Stimulated activated CD4-positive, alpha-beta T cell treated with anti-CD3 and anti-CD28 coated beads, Interleukin-2, amount 100 ng/mL, for 4 hours (primary cell): ENCODE data around the gene HOXA4.

Experiments
- DNase-seq: peaks from one replicate; pipeline ENCODE4 v3.0.0-alpha.2; 2020; ENCODE audit warnings: low read depth

Gene HOXA4

DNA sequence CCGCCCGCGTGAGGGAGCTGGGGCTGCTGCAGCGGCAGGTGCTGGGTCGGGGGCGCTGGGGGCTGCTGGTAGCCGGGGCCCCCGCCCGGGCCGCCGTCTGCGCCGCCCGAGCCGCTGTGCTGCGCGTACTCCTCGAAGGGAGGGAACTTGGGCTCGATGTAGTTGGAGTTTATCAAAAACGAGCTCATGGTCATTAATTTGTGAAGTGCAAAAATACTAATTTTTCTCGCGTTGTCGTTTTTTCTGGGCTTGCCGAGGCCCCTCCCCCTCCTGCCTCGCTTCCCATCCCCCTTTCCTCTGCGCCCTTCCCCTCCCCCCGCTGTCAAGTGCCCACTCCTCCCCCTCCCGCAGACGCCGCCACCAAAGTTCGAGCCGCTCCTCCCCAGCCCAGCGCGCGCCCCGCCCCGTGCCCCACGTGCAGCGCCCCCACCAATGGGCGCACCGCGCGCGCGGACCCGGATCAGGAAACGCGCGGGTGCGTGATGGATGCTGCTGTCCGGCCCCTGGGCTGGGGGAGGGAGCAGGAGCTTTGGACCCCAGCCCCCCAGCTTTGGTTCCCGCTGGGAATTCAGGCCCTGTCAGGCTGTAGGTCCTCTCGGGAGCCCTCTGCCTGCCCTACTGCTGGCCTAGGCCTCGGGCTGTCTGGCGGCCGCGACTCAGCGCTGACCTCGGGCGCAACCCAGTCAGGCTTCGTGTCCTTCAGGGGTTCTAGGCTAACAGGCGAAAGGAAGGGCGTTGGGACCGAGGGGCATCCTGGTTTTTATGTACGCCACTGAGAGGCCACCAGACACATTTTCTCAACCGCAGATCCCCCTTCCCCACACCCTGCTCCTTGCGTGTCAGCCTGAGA lies at the start of gene HOXA4:
TSS of gene HOXA4 (minus strand) at position 218 of the 850 bp plus-strand sequence. CDS start at position 194, 24 bp downstream.
- peak; percentile 55 for DNase-seq

DNA sequence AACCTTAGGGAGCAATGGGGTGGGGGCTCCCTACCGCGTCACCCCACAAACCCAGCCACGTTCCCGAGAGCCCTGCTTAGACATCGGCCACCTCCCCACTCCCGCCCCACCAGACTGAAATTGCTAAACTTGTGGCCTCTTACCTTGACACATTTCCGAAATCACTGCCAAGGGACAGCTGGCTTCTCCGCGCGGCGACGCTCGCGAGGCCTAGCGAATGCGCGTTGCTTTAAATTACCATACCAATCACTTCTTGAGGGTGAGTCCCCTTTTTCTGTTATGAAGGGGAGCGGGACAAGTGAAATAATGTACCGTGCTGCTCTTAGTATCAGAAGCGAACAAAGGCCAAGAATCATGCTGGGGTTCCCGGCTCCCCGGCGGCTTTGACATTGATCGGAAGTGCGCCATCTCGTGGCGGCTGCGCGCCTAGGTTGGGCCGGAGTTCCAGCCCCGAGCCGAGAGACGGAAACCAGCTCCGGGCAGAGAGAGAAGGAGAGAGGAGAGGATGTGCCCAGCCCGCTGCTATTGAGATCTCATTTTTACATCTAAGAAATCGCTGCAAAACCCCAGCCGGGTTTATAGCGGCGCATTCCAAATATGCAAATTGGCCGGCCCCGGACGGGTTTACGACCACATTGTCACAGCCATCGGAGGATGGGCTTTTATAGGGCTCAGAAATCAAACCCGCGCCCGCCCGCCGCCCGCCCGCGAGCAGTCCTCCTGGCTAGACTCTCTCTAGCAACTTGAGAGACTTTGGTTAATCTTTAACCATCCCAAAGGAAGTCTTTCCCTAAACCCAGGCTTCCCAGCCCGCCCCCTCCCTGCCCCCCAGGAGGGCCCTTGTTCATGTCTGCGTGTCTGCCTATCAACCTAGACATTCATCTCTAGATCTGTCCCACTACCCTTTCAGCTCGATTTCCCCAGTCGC lies 49.2 kb upstream of the HOXA4 start:
- DNase-seq: peak; percentile 32

DNA sequence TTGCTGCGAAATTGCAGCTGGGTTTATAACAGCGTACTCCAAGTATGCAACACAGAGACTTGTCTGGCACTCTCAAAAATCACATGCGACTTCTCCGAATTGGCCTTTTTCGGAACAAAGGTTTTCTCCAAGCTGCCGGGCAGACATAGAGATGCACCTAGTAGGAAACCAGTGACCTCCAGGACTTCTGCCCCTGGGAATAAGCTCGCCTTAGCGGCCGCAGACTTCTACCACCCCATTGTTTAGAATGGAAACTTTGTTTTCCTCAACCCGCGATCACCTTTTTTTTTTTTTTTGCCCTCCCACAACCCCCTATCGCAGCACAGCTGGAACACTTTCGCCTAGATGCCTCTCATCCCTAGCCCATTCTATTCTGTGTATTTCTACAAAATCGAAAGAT lies 48.5 kb upstream of the HOXA4 start:
- DNase-seq: no peak

DNA sequence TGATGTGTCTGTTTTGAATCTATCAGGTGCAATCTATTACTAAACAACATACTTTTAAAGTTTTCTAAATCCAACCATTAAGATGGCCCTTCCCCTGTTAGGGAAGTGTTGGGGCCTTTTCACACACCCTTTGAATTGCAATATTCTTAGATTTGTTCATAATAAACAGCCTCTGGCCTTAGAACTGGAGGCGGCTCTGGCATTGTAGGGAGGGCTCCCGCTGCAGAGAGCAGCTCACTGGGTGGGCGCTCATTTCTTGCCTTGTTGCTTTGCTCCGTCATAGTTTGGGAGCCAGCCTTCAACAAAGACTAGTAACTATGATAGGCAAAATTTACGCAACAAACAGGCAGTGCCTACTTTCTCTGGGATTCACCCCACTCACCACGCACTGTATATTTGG lies 47.8 kb upstream of the HOXA4 start:
- no peak for DNase-seq

DNA sequence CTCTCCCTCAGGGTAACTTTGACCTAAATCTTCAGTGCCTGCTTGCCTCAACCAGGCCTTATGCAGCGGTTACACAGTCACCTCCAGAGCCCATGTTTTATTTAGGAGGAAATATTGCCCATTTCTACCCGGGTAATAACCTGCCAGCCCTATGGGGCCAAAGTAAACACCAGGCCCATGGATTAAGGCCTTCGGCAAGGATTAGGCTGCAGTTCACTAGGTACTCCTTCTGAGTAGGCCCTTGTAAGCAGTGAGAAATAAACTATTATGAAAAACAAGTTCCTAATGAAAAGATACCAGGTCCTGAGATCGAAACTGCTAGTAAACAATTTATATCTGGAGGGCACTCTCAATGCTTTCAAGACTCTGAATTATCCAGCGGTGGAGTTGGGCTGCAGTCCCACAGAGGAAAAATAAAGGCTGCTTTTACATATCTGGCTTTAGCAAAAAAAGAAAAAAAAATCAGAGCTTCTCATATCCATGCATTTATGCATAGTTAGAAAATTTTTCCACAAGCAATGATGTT lies 47.3 kb upstream of the HOXA4 start:
- DNase-seq: no peak

DNA sequence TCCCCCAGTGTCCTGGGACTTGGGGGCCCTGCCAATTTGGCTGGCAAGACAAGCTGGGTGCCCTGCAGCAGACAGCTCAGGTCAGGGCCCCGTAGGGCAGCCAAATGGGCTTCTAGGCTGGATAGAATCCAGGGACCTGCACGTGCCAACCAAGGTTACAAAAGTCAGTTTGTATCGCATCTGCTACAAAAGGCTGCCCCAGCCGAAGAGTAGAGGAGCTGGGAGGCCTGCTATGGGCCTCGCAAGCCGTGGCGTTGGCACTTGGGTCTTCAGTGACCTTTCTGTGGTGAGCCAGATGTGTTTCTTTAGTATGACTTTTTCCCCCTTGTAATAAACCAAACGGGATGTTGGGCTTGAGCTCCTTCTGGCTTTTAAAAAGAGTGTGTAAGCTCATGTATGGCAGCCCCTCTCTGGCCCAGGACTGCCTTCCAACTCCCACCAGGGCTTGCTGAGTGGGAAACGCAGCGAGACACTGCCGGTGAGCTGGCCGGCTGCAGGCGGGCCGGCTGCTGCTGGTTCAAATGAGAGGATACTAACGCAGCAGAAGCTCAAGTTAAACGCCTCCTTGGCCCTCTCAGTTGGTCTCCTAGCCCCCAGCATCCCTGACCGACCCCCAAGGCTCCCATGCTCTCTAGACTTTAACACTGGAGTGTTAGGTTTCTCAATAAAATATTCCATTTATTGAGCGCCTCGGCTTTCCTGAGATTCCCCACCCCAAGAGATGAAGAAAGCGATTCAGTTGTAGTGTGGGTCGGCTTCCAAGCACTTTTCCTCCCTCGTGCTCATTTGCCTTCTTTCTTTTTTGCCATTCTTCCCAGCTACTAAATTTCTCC lies 46.6 kb upstream of the HOXA4 start:
- DNase-seq: no peak

DNA sequence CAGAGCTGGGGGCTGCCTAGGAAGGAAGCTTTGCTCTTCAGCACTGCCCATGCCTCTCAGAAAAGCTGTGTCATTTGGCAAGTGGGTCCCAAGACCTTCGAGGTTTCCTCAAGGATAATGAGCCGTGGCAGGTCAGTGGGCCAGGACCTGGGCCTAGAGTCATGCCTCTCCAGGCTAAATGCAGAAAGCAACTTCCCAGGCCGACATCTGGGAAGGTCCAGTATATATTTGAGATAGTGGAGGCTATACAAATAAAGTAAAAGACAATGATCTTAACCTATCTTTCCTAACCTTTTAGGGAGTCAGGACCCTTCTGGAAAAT lies 45.9 kb upstream of the HOXA4 start:
- no peak for DNase-seq

DNA sequence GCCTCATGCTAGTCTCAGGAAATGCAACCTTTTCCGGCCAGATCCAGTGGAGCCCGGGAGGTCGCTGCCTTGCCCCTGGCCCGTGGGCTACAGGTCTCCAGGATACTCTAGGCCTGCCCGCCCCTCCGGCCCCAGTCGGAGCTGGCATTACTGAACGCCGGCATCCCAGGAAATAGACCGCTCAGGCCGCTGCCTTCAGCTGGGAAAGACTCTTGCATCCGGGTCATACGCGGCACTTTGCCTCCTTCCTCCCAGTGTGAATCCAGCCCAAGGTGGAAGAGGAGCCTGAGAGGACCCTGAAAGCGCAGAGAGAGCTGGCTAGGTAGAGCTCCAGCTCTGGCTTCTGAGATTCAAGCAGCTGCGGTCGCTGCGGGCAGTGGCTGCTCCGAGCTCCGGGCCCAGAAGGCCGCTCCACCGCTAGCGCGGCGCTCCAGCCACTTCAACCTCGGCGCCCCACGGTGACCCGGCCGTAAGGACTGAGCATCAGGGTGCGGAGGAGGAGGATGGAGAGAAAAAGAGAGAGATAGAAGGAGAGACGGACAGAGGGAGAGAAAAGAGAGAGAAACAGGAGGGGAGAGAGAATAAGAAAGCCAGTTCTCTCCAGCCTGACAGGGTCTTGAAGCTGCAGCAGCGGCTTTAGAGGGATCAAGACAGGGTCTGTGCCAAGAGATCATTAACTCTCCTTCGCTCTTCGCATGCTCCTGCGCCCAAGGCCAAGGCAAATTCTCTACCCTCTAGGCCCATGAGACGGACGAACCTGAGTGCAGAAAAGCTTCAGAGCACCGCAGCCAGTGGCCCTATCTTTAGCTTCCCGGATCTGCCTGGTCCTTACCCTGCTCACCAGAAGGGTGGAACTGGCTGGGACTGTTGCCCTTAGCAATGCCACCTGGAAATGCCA lies 45.3 kb upstream of the HOXA4 start:
- DNase-seq: no peak

DNA sequence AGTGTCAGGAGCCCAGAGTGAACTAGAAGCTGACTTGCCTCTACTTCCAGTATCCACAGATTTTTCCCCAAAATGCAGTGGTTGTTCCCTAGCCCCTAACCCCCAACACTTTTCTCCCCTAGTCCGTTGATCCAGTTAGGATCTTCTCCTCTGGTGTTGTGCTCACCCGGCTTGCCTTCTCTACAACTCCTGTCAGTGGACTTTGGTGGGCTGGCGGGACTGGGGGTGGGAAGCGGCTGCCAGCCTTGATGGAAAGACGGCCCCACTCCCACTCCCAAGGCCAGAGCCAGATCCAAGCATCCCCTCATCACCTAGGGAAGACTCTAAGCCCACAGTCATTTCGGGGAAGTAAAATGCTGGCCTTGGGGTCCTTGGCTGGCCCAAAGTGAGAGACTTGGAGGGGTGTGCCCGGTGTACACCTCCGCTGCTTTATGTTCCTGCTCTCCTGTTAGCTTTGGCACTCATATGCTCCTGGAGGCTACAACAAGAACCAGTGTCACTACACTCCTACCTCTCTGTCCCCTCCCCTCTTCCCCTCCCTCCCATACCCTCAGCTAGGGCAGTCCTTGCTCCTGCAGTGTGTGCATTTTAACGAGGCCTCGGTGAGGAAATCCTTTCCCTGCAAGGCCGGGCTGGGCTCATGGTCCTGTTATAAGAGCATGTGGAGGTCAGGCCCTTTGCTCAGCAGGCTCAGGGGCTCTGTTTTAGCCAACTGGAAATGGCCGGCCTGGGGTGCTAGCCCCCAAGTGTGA lies 44.5 kb upstream of the HOXA4 start:
- no peak for DNase-seq

DNA sequence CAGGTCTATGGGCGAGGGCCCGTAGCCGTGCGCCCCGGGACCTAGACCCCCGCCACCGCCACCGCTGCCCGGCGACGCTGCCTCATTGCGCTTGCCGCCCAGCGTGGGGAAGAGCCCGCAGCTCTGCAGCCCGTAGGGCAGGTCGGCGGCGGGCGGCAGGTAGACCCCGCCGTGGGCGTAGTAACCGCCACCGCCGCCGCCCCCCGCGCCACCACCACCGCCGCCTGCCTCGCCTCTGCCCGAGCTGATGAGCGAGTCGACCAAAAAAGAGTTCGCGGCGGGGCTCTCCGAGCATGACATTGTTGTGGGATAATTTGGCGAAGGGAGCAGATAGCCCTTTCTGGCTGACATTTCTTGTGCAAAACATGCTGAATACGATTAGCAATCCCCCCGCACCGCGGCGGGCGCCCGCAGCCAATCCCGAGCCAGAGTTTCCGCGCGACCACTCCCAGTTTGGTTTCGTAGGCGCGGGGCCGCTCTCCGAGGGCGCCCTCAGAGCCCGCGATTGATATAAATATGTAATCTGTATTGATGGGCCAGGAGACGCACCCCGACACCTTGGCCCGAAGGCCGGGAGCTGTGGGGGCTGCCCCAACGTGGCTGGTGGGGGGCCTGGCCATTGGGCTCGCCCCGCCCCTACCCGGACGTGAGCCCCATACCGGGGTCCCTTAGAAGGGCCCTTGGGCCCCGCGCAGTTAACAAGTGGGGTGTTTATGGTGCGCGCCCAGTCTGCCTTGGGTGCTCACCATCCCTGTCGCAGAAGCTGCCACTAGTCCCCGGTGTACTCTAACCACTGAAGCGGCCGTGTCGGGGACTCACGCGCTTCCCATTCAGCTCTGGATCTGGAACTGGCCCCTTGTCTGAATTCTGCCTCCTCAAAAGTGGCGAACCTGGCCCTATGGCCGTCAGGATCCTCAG lies 43.7 kb upstream of the HOXA4 start, which contains the start of gene HOXA10:
TSS of gene HOXA10 (minus strand) at position 365 of the 918 bp plus-strand sequence. CDS start at position 351, 14 bp downstream.
- DNase-seq: no peak

DNA sequence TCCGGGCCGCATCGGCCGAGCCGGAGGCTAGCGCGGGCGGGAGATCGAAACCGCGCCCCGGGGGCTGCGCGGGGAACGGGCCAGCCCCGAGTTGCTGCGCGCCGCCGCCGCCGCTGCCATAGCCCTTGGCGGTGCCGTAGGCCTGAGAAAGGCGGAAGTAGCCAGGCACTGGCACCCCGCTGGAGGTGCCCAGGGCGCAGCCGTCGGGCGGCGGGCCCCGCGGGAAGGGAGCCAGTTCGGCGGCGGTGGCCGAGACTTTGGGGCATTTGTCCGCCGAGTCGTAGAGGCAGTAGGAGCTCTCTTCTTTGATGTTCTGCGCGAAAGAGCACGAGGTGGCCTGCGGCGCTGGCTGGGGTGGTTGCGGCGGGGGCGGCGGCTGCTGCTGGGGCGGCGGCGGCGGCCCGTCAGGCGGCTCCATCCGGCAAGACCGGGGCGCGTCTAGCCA lies 43.0 kb upstream of the HOXA4 start:
- no peak for DNase-seq

DNA sequence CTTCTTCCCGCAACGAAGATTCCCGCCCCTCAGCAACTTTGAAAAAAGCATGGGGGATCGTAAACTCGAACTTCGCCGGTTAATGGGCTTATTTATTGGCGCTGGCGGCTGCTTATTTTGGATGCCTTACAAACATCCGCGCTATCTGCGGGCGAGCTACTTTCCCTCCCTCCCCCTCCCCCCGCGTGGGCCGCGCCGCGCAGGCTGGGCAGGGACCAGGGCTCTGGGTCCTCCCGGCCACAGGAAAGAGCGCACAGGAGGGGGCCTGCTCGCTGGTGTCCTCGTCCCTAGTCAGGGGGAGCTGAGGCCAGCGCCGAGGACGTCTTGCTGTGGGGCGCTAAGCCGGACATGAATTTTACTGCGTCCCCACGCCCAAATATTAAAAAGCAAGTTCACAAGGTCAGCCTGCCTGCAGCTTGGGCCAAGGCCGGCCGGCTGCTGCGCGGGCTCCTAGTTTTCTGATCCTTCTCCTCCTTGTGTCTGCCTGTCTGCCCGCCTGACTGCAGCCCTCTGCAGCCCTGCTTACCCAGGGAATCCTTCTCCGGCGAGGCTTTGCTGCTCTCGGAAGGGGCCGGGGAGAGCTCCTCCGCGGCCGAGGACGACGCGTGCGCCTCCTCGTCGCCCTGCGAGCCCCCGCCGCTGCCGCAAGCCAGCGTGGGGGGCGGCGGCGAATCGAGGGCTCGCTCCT lies 42.4 kb upstream of the HOXA4 start:
- no peak for DNase-seq

DNA sequence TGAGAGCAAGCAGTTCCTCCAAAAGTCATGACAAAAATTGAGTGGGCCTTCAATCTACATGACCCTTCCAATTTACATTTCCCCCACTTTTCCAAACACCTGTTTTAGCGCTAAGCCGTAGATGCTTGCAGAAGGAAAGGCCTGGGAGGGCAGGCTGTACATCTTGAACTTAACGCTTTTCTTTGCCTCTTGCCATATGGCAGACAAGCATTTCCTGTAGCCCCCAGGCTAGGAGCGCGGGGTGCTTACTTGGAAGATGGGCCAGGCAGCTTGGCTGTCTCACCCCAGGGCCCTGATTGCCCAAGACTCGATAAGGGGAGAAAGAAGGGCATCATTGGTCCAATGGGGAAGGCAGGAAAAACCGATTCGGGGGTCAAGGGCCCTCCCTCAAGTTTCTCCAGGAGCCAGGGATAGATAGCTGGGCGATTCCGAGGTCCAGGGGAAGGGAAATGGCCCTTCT lies 41.8 kb upstream of the HOXA4 start:
- no peak for DNase-seq

DNA sequence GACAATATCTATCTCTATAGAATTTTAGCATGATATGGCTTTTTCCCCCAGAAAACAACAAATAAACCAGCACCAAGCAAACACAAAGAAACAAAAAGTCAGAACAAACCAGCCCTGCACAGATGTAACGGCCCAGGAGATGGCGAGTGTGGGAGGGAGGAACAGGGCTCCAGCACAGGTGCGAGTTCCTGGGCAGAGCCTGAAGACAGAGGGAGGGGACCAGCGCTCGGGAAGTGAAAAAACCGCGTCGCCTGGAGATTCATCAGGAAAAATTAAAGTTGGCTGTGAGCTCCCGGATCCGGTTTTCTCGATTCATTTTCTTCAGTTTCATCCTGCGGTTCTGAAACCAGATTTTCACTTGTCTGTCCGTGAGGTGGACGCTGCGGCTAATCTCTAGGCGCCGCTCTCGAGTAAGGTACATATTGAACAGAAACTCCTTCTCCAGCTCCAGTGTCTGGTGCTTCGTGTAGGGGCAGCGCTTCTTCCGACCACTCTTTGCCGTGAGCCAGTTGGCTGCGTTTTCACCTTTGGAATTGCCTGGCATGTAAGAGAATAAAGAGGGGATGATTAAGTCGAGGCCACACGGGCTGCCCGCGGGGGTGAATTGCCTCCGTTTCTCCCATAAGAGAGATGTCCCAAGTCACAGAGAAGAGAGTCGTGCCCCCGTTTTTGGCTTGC lies 41.2 kb upstream of the HOXA4 start:
- no peak for DNase-seq

DNA sequence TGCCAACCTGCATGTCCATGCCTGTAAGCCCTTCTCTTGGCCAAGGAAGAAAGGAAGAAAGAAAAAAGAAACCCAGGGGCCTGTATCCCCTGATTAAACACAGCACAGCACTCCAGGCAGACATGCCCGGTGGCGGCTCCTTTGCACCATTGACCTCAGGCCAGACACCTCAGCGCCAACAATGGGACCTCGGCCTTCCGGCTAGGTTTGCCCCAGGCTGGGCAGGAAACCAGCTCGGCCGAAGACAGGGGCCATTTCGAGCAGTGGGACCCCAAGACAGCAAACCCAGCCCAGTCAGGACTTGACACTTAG lies 40.7 kb upstream of the HOXA4 start:
- no peak for DNase-seq

DNA sequence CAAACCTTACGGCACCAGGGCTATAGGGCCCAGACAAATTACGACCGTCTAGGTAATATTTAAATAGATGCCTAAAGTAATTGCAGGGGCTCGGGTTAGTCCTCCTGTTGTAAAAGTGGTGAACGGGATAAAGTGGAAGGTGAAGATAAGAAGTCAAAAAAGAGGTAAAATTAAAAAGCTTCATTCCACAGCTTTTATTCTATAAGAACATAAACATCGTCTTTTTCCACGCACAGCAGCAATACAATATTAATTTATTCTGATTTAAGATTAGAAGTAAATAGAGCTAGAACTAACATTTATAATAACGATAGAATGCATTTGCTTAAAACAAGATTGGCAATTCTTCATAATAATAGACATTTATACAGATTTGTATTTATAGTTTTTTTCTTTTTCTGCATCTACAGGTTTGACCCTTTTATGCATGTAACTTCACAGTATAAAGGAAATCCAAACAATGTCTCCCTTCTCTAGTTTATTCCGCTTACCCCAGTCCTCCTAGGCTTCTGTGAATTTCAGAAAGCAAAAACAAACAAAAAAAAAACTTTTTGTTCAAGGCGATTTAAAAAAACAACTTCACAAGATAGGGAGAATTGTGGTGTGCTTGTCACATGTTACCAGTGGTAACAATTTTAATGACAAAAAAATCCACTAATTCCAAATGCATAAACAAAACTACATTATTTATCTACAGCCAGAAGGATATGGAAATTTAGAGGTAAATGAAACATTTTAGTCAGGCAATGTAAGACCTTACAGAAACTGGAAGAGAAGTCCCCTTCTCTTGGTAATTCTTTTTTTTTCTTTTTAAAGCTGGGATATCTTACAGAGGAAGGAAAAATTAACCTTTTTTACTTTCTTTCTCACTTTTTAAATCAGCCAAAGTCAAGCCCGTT lies 40.1 kb upstream of the HOXA4 start:
- no peak for DNase-seq
